H9 (cell line): ENCODE measurements around the gene MGAT5. TPM values are rescaled to one million over a fixed set of nuclear protein-coding genes. Genes with fewer than 3 reads are reported as not detected.

Experiments
- DNase-seq: peaks from one replicate; pipeline ENCODE4 v3.0.0-alpha.2; 2017
- H2AFZ ChIP-seq: one replicate; pipeline ENCODE4 v1.6.1; 2013; ENCODE audit warnings: mild to moderate bottlenecking, low read length, control low read depth, moderate library complexity
- H2AK5ac ChIP-seq: 2 replicates; pipeline ENCODE4 v1.6.1; 2013; ENCODE audit warnings: low read length, control low read depth, mixed read lengths; ENCODE audit not compliant: insufficient read length
- H2BK120ac ChIP-seq: one replicate; pipeline ENCODE4 v1.6.1; 2013; ENCODE audit warnings: low read depth, mild to moderate bottlenecking, low read length, control low read depth, inconsistent platforms; ENCODE audit not compliant: poor library complexity, severe bottlenecking
- H2BK12ac ChIP-seq: 2 replicates; pipeline ENCODE4 v1.6.1; 2013; ENCODE audit warnings: low read length, control low read depth, mixed read lengths, low read depth; ENCODE audit not compliant: insufficient read length
- H2BK15ac ChIP-seq: 2 replicates; pipeline ENCODE4 v1.6.1; 2013; ENCODE audit warnings: low read depth, low read length, control low read depth
- H2BK20ac ChIP-seq: one replicate; pipeline ENCODE4 v1.6.1; 2013; ENCODE audit warnings: low read depth, mild to moderate bottlenecking, low read length, control low read depth, inconsistent platforms; ENCODE audit not compliant: poor library complexity, severe bottlenecking
- H2BK5ac ChIP-seq: 2 replicates; pipeline ENCODE4 v1.6.1; 2013; ENCODE audit warnings: low read length, control low read depth, mixed read lengths; ENCODE audit not compliant: insufficient read length
- H3K14ac ChIP-seq: 2 replicates; pipeline ENCODE4 v1.6.1; 2013; ENCODE audit warnings: low read length, control low read depth; ENCODE audit not compliant: insufficient read depth
- H3K18ac ChIP-seq: 2 replicates; pipeline ENCODE4 v1.6.1; 2013; ENCODE audit warnings: low read depth, mild to moderate bottlenecking, mixed read lengths, low read length, control low read depth; ENCODE audit not compliant: insufficient read length
- H3K23ac ChIP-seq: 2 replicates; pipeline ENCODE4 v1.6.1; 2013; ENCODE audit warnings: low read length, control low read depth, mixed read lengths, low read depth; ENCODE audit not compliant: insufficient read length
- H3K23me2 ChIP-seq: 2 replicates; pipeline ENCODE4 v1.6.1; 2013; ENCODE audit warnings: low read depth, mild to moderate bottlenecking, mixed read lengths, low read length, control low read depth; ENCODE audit not compliant: insufficient read length, poor library complexity, severe bottlenecking
- H3K27ac ChIP-seq: 2 replicates; pipeline ENCODE4 v1.5.1; 2013; ENCODE audit warnings: low read length, control low read depth, mixed read lengths, low read depth; ENCODE audit not compliant: insufficient read length
- H3K27me3 ChIP-seq: 2 replicates; pipeline ENCODE4 v1.6.1; 2013; ENCODE audit warnings: low read length, control low read depth, inconsistent platforms; ENCODE audit not compliant: insufficient read depth
- H3K4ac ChIP-seq: 2 replicates; pipeline ENCODE4 v1.6.1; 2013; ENCODE audit warnings: low read depth, mild to moderate bottlenecking, control low read depth, inconsistent platforms, low read length, moderate library complexity
- H3K4me1 ChIP-seq: 2 replicates; pipeline ENCODE4 v1.6.1; 2013; ENCODE audit warnings: low read length, control low read depth, inconsistent platforms; ENCODE audit not compliant: insufficient read depth
- H3K4me2 ChIP-seq: 2 replicates; pipeline ENCODE4 v1.6.1; 2013; ENCODE audit warnings: low read length, control low read depth, mixed read lengths; ENCODE audit not compliant: insufficient read length, insufficient read depth
- H3K56ac ChIP-seq: 2 replicates; pipeline ENCODE4 v1.6.1; 2013; ENCODE audit warnings: low read depth, mild to moderate bottlenecking, mixed read lengths, low read length, control low read depth; ENCODE audit not compliant: insufficient read length
- H3K79me1 ChIP-seq: 2 replicates; pipeline ENCODE4 v1.6.1; 2013; ENCODE audit warnings: low read depth, mild to moderate bottlenecking, moderate library complexity, low read length, control low read depth, inconsistent platforms; ENCODE audit not compliant: insufficient read depth, poor library complexity, severe bottlenecking
- H3K79me2 ChIP-seq: 2 replicates; pipeline ENCODE4 v1.6.1; 2013; ENCODE audit warnings: low read length, control low read depth, inconsistent platforms; ENCODE audit not compliant: insufficient read depth
- H3K9ac ChIP-seq: 2 replicates; pipeline ENCODE4 v1.6.1; 2013; ENCODE audit warnings: low read length, control low read depth, mixed read lengths; ENCODE audit not compliant: insufficient read length; ENCODE audit errors: extremely low read depth
- H3K9me3 ChIP-seq: one replicate; pipeline ENCODE4 v1.6.1; 2013; ENCODE audit warnings: low read depth, low read length, inconsistent platforms; ENCODE audit not compliant: control insufficient read depth
- H3T11ph ChIP-seq: one replicate; pipeline ENCODE4 v1.6.1; 2013; ENCODE audit warnings: mild to moderate bottlenecking, low read length, control low read depth, inconsistent platforms
- H4K20me1 ChIP-seq: one replicate; pipeline ENCODE4 v1.6.1; 2013; ENCODE audit not compliant: control insufficient read depth, insufficient read length, insufficient read depth
- H4K5ac ChIP-seq: 2 replicates; pipeline ENCODE4 v1.6.1; 2013; ENCODE audit warnings: low read depth, mild to moderate bottlenecking, mixed read lengths, low read length, control low read depth; ENCODE audit not compliant: insufficient read length
- H4K8ac ChIP-seq: replicated peaks from 2 replicates; pipeline ENCODE4 v1.6.1; 2013; ENCODE audit warnings: low read length, control low read depth, mixed read lengths, low read depth; ENCODE audit not compliant: insufficient read length
- H4K91ac ChIP-seq: 2 replicates; pipeline ENCODE4 v1.6.1; 2013; ENCODE audit warnings: low read depth, mild to moderate bottlenecking, moderate library complexity, mixed read lengths, low read length, control low read depth; ENCODE audit not compliant: insufficient read length
- H3K27ac Mint-ChIP-seq, 3 experiments: 2 replicates in 2 of 3; 3 replicates in 1 of 3; pipeline ENCODE4 v1.8.0; 2020 to 2021; ENCODE audit warnings: mixed read lengths in 3 of 3, mild to moderate bottlenecking in 1 of 3, moderate library complexity in 1 of 3
- H3K27me3 Mint-ChIP-seq: 2 replicates; pipeline ENCODE4 v1.8.0; 2021; ENCODE audit warnings: low read depth, mild to moderate bottlenecking, moderate library complexity, mixed read lengths
- H3K36me3 Mint-ChIP-seq, 3 experiments: 2 replicates in 2 of 3; 3 replicates in 1 of 3; pipeline ENCODE4 v1.8.0; 2020 to 2021; ENCODE audit warnings: low read depth in 3 of 3, mixed read lengths in 3 of 3; ENCODE audit not compliant: insufficient read depth in 1 of 3
- H3K4me1 Mint-ChIP-seq, 2 experiments: 2 replicates each; pipeline ENCODE4 v1.8.0; 2020; ENCODE audit warnings: mixed read lengths in 2 of 2
- H3K4me3 Mint-ChIP-seq, 2 experiments: 2 replicates in 1 of 2; 3 replicates in 1 of 2; pipeline ENCODE4 v1.8.0; 2020 to 2021; ENCODE audit warnings: mild to moderate bottlenecking in 2 of 2, mixed read lengths in 2 of 2, moderate library complexity in 1 of 2
- H3K9me3 Mint-ChIP-seq, 2 experiments: 2 replicates in 1 of 2; 3 replicates in 1 of 2; pipeline ENCODE4 v1.8.0; 2020; ENCODE audit warnings: mild to moderate bottlenecking in 2 of 2, mixed read lengths in 2 of 2, moderate library complexity in 1 of 2
- WGBS: extraction: QIAGEN DNeasy Blood & Tissue Kit; methylation state at CpG from one replicate; pipeline ENCODE4 v1.1.7; 2013; ENCODE audit warnings: missing lambda C conversion rate, low lambda C conversion rate, mixed read lengths; ENCODE audit not compliant: insufficient read length; ENCODE audit errors: extremely low coverage; 5-methylcytosine and 5-hydroxymethylcytosine counted together
- total RNA-seq: library from RNA; stranded (reverse); gene quantifications from 2 replicates; pipeline ENCODE4 v1.2.1, GENCODE V29; 2021
- TF ChIP-seq, protein P1 (sequence below): fragments of 200-600 bp; sonication (generic); conservative IDR thresholded peaks from 3 replicates; pipeline ENCODE4 v1.8.0; 2021; ENCODE audit warnings: antibody characterized with exemption, mild to moderate bottlenecking

Gene MGAT5
- total RNA-seq, 1 experiment from 2014 or later = 25.7 TPM

DNA sequence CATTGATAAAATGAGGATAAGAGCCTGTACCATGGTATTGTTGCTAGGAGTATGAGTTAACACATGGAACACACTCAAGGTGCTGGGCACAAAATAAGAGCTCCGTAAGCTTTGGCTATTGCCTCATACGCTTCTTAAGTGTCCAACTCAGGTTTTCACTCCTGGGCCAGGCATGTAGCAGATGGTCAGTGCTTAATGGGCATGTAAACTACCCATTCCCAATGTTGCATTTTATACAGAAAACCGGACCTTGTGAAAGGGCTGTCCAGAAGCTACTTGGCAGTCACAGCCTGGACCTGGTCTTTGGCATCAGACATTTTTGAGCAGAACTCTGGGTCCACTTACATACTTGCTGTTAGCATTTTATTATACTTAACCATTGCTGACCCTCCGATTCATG is 26.9 kb downstream of the MGAT5 start:
- H3K79me1 ChIP-seq = peaks cover 1% of the 10 kb centered on the region
- H3T11ph ChIP-seq = no peak overlapping the region
- TF ChIP-seq, protein P1, sequence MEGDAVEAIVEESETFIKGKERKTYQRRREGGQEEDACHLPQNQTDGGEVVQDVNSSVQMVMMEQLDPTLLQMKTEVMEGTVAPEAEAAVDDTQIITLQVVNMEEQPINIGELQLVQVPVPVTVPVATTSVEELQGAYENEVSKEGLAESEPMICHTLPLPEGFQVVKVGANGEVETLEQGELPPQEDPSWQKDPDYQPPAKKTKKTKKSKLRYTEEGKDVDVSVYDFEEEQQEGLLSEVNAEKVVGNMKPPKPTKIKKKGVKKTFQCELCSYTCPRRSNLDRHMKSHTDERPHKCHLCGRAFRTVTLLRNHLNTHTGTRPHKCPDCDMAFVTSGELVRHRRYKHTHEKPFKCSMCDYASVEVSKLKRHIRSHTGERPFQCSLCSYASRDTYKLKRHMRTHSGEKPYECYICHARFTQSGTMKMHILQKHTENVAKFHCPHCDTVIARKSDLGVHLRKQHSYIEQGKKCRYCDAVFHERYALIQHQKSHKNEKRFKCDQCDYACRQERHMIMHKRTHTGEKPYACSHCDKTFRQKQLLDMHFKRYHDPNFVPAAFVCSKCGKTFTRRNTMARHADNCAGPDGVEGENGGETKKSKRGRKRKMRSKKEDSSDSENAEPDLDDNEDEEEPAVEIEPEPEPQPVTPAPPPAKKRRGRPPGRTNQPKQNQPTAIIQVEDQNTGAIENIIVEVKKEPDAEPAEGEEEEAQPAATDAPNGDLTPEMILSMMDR = no peak
- no peaks in the 10 kb centered on the region for H3K27me3 ChIP-seq
- H2BK15ac ChIP-seq = no peak overlapping the region
- H2BK12ac ChIP-seq = no peak overlapping the region
- H3K9me3 Mint-ChIP-seq = no peaks in the 10 kb centered on the region; a peak in 2 of 5 replicates
- H3K18ac ChIP-seq = no peak overlapping the region
- H2AFZ ChIP-seq = no peak overlapping the region
- H3K4me2 ChIP-seq = no peak overlapping the region
- H3K27ac ChIP-seq = no peak overlapping the region
- no CpG with 5 or more reads among the region's 4 CpGs for WGBS
- H3K14ac ChIP-seq = no peak overlapping the region
- H3K56ac ChIP-seq = no peak overlapping the region
- no peak overlapping the region for H3K9ac ChIP-seq
- H3K4ac ChIP-seq = no peak overlapping the region
- peaks cover 11% of the 10 kb centered on the region in 2 experiments for H3K4me1 Mint-ChIP-seq
- no peak overlapping the region for H4K8ac ChIP-seq
- H2BK5ac ChIP-seq = no peak overlapping the region
- H3K36me3 Mint-ChIP-seq = no peaks in the 10 kb centered on the region; a peak in 2 of 7 replicates
- no peaks in the 10 kb centered on the region for H4K20me1 ChIP-seq
- no peak overlapping the region for H2AK5ac ChIP-seq
- H3K23me2 ChIP-seq = no peaks in the 10 kb centered on the region
- H3K4me1 ChIP-seq = no peaks in the 10 kb centered on the region
- H3K9me3 ChIP-seq = no peaks in the 10 kb centered on the region
- H3K23ac ChIP-seq = no peak overlapping the region
- no peak overlapping the region for H4K5ac ChIP-seq
- no peak overlapping the region for H3K4me3 Mint-ChIP-seq
- no peak overlapping the region for H4K91ac ChIP-seq
- no peak overlapping the region for H2BK20ac ChIP-seq
- H3K27ac Mint-ChIP-seq = no peak overlapping the region
- H3K79me2 ChIP-seq = no peaks in the 10 kb centered on the region
- H3K27me3 Mint-ChIP-seq = peaks cover 17% of the 10 kb centered on the region
- no peak for DNase-seq
- H2BK120ac ChIP-seq = no peak overlapping the region
